ENCODE data around the gene TTI1. TPM values are rescaled to one million over a fixed set of nuclear protein-coding genes. Genes with fewer than 3 reads are reported as not detected.

Gene TTI1
- total RNA-seq, 1 donor from 2014 or later, result 18.0 TPM

DNA sequence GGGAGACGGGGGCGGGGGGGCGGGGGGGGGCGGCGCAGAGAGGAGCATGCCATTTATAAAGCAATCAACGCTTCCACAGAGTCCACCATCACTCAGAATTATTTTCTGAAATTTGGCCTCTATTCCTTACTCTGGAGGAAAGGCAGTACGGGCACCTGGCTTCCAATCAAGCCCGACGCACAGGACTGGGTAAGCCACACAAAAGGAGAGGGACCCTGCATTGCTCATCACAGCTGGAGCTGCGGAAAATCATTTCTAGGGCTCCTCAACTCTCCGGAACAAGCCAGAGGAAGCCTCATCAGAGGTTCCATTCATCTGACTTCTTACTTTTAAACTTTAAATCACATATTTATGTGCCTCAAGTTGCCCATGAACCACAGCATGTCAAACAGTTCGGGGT lies 55.9 kb downstream of the TTI1 start:
- intact Hi-C loops (cut with DNase I), result no loop called here
- no peak for DNase-seq (ENCODE audit: low spot score in 2 of 2)

DNA sequence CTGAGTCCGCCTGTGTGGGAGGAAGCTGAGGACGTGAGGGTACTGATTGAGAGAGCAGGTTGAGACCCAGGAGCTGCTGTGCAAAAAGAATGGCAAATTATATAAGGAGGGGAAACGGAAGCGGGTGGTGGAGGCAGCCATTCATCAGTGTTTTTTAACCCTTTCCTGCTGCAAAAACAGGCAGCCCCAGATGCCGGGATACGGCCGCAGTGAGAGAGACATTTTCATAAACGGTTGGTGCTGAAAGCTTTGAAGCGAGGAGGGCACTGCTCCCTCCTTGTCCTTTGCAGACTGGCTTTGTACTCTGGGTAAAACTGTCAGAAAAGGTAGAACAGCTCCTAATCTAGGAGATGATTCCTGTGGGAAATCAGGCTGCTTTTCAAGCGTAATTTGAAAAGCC lies 56.4 kb downstream of the TTI1 start:
- Histone ChIP-seq H3K4me1 (no peaks in the 10 kb centered on the region), H3K36me3 (peaks cover 0 to 18% of the 10 kb centered on the region in 2 donors), H3K27me3 (no peaks in the 10 kb centered on the region), H3K4me3 (no peak overlapping the region), H3K9me3 (no peaks in the 10 kb centered on the region), H3K27ac (no peak overlapping the region)
- TF ChIP-seq, protein P1, sequence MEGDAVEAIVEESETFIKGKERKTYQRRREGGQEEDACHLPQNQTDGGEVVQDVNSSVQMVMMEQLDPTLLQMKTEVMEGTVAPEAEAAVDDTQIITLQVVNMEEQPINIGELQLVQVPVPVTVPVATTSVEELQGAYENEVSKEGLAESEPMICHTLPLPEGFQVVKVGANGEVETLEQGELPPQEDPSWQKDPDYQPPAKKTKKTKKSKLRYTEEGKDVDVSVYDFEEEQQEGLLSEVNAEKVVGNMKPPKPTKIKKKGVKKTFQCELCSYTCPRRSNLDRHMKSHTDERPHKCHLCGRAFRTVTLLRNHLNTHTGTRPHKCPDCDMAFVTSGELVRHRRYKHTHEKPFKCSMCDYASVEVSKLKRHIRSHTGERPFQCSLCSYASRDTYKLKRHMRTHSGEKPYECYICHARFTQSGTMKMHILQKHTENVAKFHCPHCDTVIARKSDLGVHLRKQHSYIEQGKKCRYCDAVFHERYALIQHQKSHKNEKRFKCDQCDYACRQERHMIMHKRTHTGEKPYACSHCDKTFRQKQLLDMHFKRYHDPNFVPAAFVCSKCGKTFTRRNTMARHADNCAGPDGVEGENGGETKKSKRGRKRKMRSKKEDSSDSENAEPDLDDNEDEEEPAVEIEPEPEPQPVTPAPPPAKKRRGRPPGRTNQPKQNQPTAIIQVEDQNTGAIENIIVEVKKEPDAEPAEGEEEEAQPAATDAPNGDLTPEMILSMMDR (IDR thresholded peaks at IDR 0.05), result no peak
- DNase-seq (ENCODE audit: low spot score in 2 of 2), result no peak
- intact Hi-C loops (cut with DNase I), result no loop called here

More for the DNA sequence above, 55.9 kb downstream of the TTI1 start:
- Histone ChIP-seq H3K27me3 (no peaks in the 10 kb centered on the region), H3K4me3 (no peak overlapping the region), H3K27ac (no peak overlapping the region), H3K36me3 (peaks cover 0 to 23% of the 10 kb centered on the region in 2 donors), H3K4me1 (no peaks in the 10 kb centered on the region), H3K9me3 (no peaks in the 10 kb centered on the region)
- TF ChIP-seq, protein P1 (IDR thresholded peaks at IDR 0.05), result no peak

DNA sequence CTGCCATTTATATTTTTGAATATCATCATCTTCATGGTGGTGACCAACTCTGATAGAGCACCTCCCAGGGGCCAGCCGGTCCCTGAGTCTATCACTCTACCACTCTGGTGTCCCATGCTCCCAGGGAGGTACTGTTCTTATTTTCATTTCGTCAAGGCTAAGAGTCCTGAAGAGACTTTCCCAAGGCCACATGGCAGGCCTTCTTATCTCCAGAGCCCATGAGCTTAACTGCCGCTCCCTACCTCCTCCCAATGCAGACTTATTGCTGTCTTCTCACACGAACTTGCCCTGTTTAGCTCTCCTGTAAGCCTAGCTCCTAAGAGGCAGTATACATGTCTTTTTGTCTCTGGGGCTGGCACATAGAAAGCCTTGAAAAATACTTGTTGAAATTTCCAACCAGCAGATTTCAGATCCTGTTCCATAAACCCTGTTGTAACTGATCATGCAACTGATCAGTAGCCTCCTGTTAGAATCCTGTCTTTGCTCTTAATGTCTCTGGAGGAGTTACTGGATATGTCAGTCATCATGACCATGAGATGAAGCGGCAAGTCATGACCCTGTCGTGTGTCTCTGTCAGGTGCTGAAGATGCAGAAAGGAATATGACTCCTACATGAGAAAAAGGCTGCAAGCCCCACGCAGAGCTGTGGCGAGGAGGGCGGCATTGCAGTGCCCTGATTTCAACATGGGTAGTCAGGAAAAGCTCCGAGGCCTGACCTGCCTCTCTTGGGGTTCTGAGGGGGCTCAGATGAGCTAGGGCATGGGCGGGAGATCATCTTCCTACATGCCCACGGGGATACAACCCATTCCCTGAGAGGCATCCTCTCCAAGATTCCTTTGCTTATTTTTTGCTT lies 60.0 kb downstream of the TTI1 start:
- TF ChIP-seq, protein P1 (IDR thresholded peaks at IDR 0.05), result no peak
- peaks cover 0 to 4% of the 10 kb centered on the region in 2 donors for H3K36me3 ChIP-seq

DNA sequence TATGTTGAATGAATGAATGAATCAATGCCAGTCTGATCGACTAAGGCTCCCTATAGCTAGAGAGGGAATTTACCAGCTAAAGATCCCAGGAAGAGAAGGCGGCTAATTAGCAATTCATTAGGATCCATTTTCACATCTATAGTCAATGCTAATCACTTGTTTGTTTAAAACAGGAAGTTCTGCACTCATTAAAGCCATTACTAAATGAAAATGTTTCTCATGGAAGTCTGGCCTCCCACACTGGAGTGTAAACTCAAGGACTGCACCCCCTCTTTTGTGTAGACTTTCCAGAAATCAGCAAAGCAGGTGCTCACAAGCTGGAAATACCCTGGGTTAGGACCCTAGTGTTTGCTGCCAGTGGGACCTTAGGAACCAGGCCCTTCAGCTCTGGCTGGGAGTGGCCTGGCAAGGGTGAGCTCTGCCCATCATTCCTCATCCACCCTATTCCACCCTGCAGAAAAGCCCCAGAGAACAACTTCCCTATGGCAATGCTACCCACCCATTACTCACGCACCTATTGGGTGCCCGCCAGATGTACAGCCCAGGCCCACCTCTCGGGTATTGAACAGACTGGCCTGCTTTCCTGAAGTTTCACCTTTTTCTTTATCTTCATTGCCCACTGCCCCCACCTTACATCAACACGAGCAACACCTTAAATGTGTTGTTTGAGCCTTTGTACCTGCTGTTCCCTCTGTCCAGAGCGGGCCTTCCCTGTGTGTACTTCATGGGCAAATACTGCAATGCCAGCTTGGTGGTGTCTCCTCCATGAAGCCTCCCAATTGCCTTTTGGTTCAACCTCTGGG lies 60.8 kb downstream of the TTI1 start:
- Histone ChIP-seq H3K27ac (no peak overlapping the region), H3K27me3 (no peaks in the 10 kb centered on the region), H3K4me3 (no peak overlapping the region), H3K9me3 (peaks cover 0 to 11% of the 10 kb centered on the region in 2 donors), H3K36me3 (peaks cover 0 to 4% of the 10 kb centered on the region in 2 donors), H3K4me1 (no peaks in the 10 kb centered on the region)
- TF ChIP-seq, protein P1 (IDR thresholded peaks at IDR 0.05), result no peak
- intact Hi-C loops (cut with DNase I), result no loop called here
- no peak for DNase-seq (ENCODE audit: low spot score in 2 of 2)

More for the DNA sequence above, 60.0 kb downstream of the TTI1 start:
- Histone ChIP-seq H3K4me1 (no peaks in the 10 kb centered on the region), H3K4me3 (no peak overlapping the region), H3K27ac (no peak overlapping the region), H3K27me3 (no peaks in the 10 kb centered on the region), H3K9me3 (peaks cover 0 to 3% of the 10 kb centered on the region in 2 donors)
- intact Hi-C loops (cut with DNase I), result no loop called here
- no peak for DNase-seq (ENCODE audit: low spot score in 2 of 2)

DNA sequence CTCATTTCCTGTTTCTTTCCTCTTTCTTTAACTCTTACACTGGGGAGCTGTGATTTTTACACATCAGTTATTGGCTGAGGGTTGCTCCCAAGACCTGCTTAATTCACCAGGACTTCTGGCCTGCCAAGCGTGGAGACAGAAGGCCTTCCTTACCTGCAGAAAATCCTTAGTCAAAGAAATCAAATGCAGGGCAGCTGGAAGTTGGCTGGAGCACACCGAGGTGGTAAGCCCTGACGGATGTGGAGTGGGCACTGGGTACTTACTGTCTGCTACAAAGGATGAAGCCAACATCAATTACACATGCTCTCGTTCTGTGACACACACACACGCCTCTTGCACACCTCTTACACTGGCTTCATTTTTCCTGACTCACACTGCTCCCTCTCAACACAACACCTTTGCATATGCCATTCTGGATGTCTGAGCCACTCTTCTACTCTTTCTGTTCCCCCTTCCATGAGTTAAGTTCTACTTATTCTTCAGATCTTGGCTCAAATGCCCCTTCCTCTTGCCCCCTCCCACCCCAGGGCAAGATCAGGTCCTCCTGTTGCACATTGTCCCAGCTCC lies 61.6 kb downstream of the TTI1 start:
- H3K4me1 ChIP-seq, result no peaks in the 10 kb centered on the region
- no peak for DNase-seq (ENCODE audit: low spot score in 2 of 2)
- H3K27me3 ChIP-seq, result no peaks in the 10 kb centered on the region
- TF ChIP-seq, protein P1 (IDR thresholded peaks at IDR 0.05), result no peak
- peaks cover 0 to 15% of the 10 kb centered on the region in 2 donors for H3K9me3 ChIP-seq
- H3K36me3 ChIP-seq, result peaks cover 0 to 4% of the 10 kb centered on the region in 2 donors
- no peak overlapping the region for H3K4me3 ChIP-seq
- intact Hi-C loops (cut with DNase I), result no loop called here
- H3K27ac ChIP-seq, result no peak overlapping the region

Data from ascending aorta (tissue), 2 donors.